B cell (primary cell): Measurements from ENCODE around the gene TEKT5. TPM values are rescaled to one million over a fixed set of nuclear protein-coding genes. Genes with fewer than 3 reads are reported as not detected.

Experiments used
- ATAC-seq: fragments of 200-7000 bp; cut with Tn5 transposase; one replicate; pipeline ENCODE4 v1.10.0; 2021; ENCODE audit warnings: low read depth, mild to moderate bottlenecking, moderate number of reproducible peaks, moderate library complexity
- CTCF ChIA-PET: fragments of 350-600 bp; sonication (Branson Sonifier 250); formaldehyde crosslinking; loops from one replicate; lab custom pipeline; 2021; ENCODE audit warnings: antibody characterized with exemption, inconsistent platforms; lab: Charles Lee
- POLR2A ChIA-PET: fragments of 350-600 bp; sonication (Branson Sonifier 250); formaldehyde crosslinking; loops from one replicate; lab custom pipeline; 2021; ENCODE audit warnings: antibody characterized with exemption; lab: Charles Lee
- DNase-seq: peaks from one replicate; pipeline ENCODE4 v3.0.0; 2013
- H2AFZ ChIP-seq: 2 replicates; pipeline ENCODE4 v1.6.1; 2012; ENCODE audit warnings: mild to moderate bottlenecking, low read depth, low read length; ENCODE audit not compliant: insufficient read depth, poor library complexity, severe bottlenecking
- H3K27ac ChIP-seq, 2 donors: 1 replicate in 1 of 2; 2 replicates in 1 of 2; pipeline ENCODE4 v1.5.1; 2012 to 2013; ENCODE audit warnings: low read length in 2 of 2, mild to moderate bottlenecking in 2 of 2, moderate library complexity in 1 of 2
- H3K27me3 ChIP-seq, 4 experiments: fragments of 200-600 bp in 1 of 4; sonication (generic) in 1 of 4; replicated peaks in 1 of 4; 1 replicate in 2 of 4; 2 replicates in 2 of 4; pipeline versions ENCODE4 v1.6.1 to v1.7.0; 2013 to 2016; ENCODE audit warnings: low read length in 3 of 4, mild to moderate bottlenecking in 2 of 4, mixed read lengths in 1 of 4, moderate library complexity in 1 of 4; ENCODE audit not compliant: insufficient read depth in 4 of 4, control insufficient read depth in 3 of 4; ENCODE audit errors: control extremely low read depth in 1 of 4
- H3K36me3 ChIP-seq, 2 experiments: replicated peaks in 1 of 2; 1 replicate in 1 of 2; 2 replicates in 1 of 2; pipeline versions ENCODE4 v1.6.1 to v1.7.1; 2013; ENCODE audit warnings: low read length in 1 of 2; ENCODE audit not compliant: insufficient read depth in 2 of 2, control insufficient read depth in 1 of 2; ENCODE audit errors: control extremely low read depth in 1 of 2, extremely low read depth in 1 of 2
- H3K4me1 ChIP-seq, 2 donors: fragments of 200-600 bp in 1 of 2; sonication (generic) in 1 of 2; 1 replicate in 1 of 2; 2 replicates in 1 of 2; pipeline versions ENCODE4 v1.5.1 to v1.6.1; 2013 to 2017; ENCODE audit warnings: low read length in 2 of 2; ENCODE audit not compliant: control insufficient read depth in 2 of 2, insufficient read depth in 2 of 2
- H3K4me2 ChIP-seq: replicated peaks from 2 replicates; pipeline ENCODE3; 2012; ENCODE audit warnings: mild to moderate bottlenecking, low read depth, low read length; ENCODE audit not compliant: poor library complexity, severe bottlenecking
- H3K4me3 ChIP-seq, 5 experiments: fragments of 200-600 bp in 1 of 5; sonication (generic) in 1 of 5; 1 replicate in 3 of 5; 2 replicates in 2 of 5; pipeline versions ENCODE4 v1.5.1 to v1.7.0; 2011 to 2016; ENCODE audit warnings: low read length in 4 of 5, mild to moderate bottlenecking in 4 of 5, low read depth in 2 of 5, control low read depth in 1 of 5, moderate library complexity in 1 of 5; ENCODE audit not compliant: insufficient read depth in 1 of 5; ENCODE audit errors: control extremely low read depth in 1 of 5, extremely low read depth in 1 of 5
- H3K79me2 ChIP-seq: fragments of 200-600 bp; sonication (generic); one replicate; pipeline ENCODE4 v1.6.0; 2016; ENCODE audit warnings: low read length; ENCODE audit not compliant: control insufficient read depth, insufficient read depth
- H3K9ac ChIP-seq: fragments of 200-600 bp; sonication (generic); 2 replicates; pipeline ENCODE4 v1.6.1; 2017; ENCODE audit warnings: mild to moderate bottlenecking, low read length, moderate library complexity
- H3K9me3 ChIP-seq, 3 donors: one replicate each; pipeline versions ENCODE4 v1.6.1 to v1.7.1; 2013; ENCODE audit warnings: low read length in 2 of 3; ENCODE audit not compliant: control insufficient read depth in 2 of 3, insufficient read depth in 1 of 3; ENCODE audit errors: control extremely low read depth in 1 of 3
- H4K20me1 ChIP-seq: 2 replicates; pipeline ENCODE4 v1.6.0; 2012; ENCODE audit warnings: mild to moderate bottlenecking, low read length; ENCODE audit not compliant: insufficient read depth, control insufficient read depth, poor library complexity, severe bottlenecking
- H3K27ac Mint-ChIP-seq: one replicate; pipeline ENCODE4 v1.8.0; 2021; ENCODE audit warnings: mixed read lengths
- H3K27me3 Mint-ChIP-seq: one replicate; pipeline ENCODE4 v1.8.0; 2021; ENCODE audit warnings: mixed read lengths
- H3K4me1 Mint-ChIP-seq: one replicate; pipeline ENCODE4 v1.8.0; 2021; ENCODE audit warnings: mixed read lengths
- H3K4me3 Mint-ChIP-seq: one replicate; pipeline ENCODE4 v1.8.0; 2021; ENCODE audit warnings: mixed read lengths
- H3K9me3 Mint-ChIP-seq: one replicate; pipeline ENCODE4 v1.8.0; 2022; ENCODE audit warnings: mixed read lengths; ENCODE audit not compliant: insufficient read depth
- EZH2 ChIP-seq: IDR thresholded peaks from 2 replicates; pipeline ENCODE4 v1.6.1; 2012; ENCODE audit warnings: borderline replicate concordance, low read depth, mild to moderate bottlenecking, moderate library complexity, low read length; ENCODE audit not compliant: insufficient read depth, poor library complexity, severe bottlenecking
- WGBS: methylation state at CpG from one replicate; pipeline ENCODE4 v1.1.5; 2013; ENCODE audit warnings: missing lambda C conversion rate; ENCODE audit not compliant: insufficient coverage; 5-methylcytosine and 5-hydroxymethylcytosine counted together
- intact Hi-C: fragments of 100-400 bp; cut with micrococcal nuclease; formaldehyde crosslinking; loops from one replicate; pipeline ENCODE4 v1.10.0; 2022
- polyA plus RNA-seq: library from polyadenylated mRNA; depleted of rRNA; stranded (reverse); fragments of >200 nt; gene quantifications from 2 replicates; pipeline ENCODE4 v1.2.3, GENCODE V29; 2012
- total RNA-seq, 2 donors: library from RNA; stranded (reverse); fragments of 120-200 nt in 1 of 2; gene quantifications; 1 replicate in 1 of 2; 2 replicates in 1 of 2; pipeline versions ENCODE4 v1.2.3 to v1.2.4, GENCODE V29; 2013 to 2022
- TF ChIP-seq, protein P1 (sequence below): fragments of 200-600 bp; IDR thresholded peaks from one replicate; pipeline ENCODE4 v1.8.0; 2022; ENCODE audit warnings: antibody characterized with exemption, mild to moderate bottlenecking

The TEKT5 gene
- total and polyA plus RNA-seq, 2 donors (not counting 1 experiment from before 2014, with no cell fraction given) = 0.42 to 0.57 TPM

DNA sequence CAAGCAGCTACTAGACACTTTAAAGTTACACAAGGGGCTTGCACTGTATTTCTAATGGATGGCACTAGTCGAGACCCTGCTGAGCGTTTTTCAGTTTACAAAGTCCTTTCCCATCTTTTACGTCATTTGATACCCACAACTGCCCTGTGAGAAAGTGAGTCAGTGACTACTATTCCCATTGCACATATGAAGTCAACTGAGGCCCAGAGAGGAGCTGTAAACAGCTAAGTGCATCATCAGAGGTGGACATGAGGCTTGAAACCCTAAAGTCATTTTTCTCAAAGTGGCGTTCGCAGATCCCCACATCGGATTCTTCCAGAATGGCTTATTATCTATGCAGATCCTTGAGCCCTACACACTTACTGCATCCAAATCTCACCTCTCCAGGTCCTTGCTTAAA is 50.6 kb downstream of the TEKT5 start:
- Histone ChIP-seq H3K36me3 (no peaks in the 10 kb centered on the region), H3K4me1 (peaks cover 0 to 5% of the 10 kb centered on the region in 2 donors), H3K4me3 (no peak overlapping the region), H3K9me3 (peaks cover 0 to 4% (median 0%) of the 10 kb centered on the region in 3 donors), H3K27me3 (no peaks in the 10 kb centered on the region), H2AFZ (no peak overlapping the region), H3K9ac (no peak overlapping the region), H3K79me2 (no peaks in the 10 kb centered on the region), H3K27ac (no peak overlapping the region), H4K20me1 (no peaks in the 10 kb centered on the region), H3K4me2 (no peak overlapping the region)
- H3K27ac Mint-ChIP-seq = no peak overlapping the region
- no peak for DNase-seq
- intact Hi-C loops = no loop called here
- WGBS = 100% methylated on average over 4 of the region's 6 CpGs
- TF ChIP-seq, protein P1, sequence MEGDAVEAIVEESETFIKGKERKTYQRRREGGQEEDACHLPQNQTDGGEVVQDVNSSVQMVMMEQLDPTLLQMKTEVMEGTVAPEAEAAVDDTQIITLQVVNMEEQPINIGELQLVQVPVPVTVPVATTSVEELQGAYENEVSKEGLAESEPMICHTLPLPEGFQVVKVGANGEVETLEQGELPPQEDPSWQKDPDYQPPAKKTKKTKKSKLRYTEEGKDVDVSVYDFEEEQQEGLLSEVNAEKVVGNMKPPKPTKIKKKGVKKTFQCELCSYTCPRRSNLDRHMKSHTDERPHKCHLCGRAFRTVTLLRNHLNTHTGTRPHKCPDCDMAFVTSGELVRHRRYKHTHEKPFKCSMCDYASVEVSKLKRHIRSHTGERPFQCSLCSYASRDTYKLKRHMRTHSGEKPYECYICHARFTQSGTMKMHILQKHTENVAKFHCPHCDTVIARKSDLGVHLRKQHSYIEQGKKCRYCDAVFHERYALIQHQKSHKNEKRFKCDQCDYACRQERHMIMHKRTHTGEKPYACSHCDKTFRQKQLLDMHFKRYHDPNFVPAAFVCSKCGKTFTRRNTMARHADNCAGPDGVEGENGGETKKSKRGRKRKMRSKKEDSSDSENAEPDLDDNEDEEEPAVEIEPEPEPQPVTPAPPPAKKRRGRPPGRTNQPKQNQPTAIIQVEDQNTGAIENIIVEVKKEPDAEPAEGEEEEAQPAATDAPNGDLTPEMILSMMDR = no peak
- no peak for TF ChIP-seq EZH2
- peaks cover 2% of the 10 kb centered on the region for H3K4me1 Mint-ChIP-seq
- H3K9me3 Mint-ChIP-seq = no peaks in the 10 kb centered on the region
- H3K27me3 Mint-ChIP-seq = peaks cover 19% of the 10 kb centered on the region
- no peak for ATAC-seq
- CTCF ChIA-PET = no interaction called here
- POLR2A ChIA-PET = interaction anchor here (0.6 kb wide), 1 partner anchor 9 kb away, joined by 3 read pairs; no protein-coding TSS in a partner anchor
- no peak overlapping the region for H3K4me3 Mint-ChIP-seq

DNA sequence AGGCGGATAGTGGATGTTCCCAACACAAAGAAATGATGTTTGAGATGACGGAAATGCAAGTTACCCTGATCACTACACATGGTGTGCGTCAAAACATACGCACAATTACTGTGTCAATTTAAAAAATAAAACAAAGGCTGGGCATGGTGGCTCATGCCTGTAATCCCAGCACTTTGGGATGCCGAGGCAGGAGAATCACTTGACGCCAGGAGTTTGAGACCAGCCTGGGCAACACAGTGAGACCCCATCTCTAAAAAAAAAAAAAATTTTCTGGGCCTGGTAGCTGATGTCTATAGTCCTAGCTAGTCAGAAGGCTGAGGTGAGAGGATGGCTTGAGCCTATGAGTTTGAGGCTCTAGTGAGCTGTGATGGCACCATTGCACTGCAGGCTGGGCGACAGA is 51.8 kb downstream of the TEKT5 start:
- Mint-ChIP-seq H3K4me1 (no peaks in the 10 kb centered on the region), H3K27ac (no peak overlapping the region), H3K27me3 (peaks cover 22% of the 10 kb centered on the region), H3K4me3 (no peak overlapping the region), H3K9me3 (no peaks in the 10 kb centered on the region)
- Histone ChIP-seq H3K4me2 (no peak overlapping the region), H3K9me3 (peaks cover 0 to 4% (median 0%) of the 10 kb centered on the region in 3 donors), H3K4me1 (no peaks in the 10 kb centered on the region), H3K27me3 (no peaks in the 10 kb centered on the region), H3K36me3 (no peaks in the 10 kb centered on the region), H3K27ac (no peak overlapping the region), H3K9ac (no peak overlapping the region), H3K4me3 (no peak overlapping the region), H2AFZ (no peak overlapping the region), H3K79me2 (no peaks in the 10 kb centered on the region), H4K20me1 (no peaks in the 10 kb centered on the region)
- 87% methylated on average over 3 of the region's 7 CpGs for WGBS
- intact Hi-C loops = no loop called here
- POLR2A ChIA-PET = no interaction called here
- ATAC-seq (no peak), DNase-seq (no peak)
- CTCF ChIA-PET = interaction anchor here (0.5 kb wide), 1 partner anchor 47 kb away, joined by 5 read pairs; no protein-coding TSS in a partner anchor
- TF ChIP-seq, protein P1 = no peak
- TF ChIP-seq EZH2 = no peak
